Measurements from ENCODE around the gene HMGXB4.

Gene HMGXB4

GRCh38 chr22:35296051-35296450 lies 38.8 kb downstream of the HMGXB4 start:
- no peak for DNase-seq (ENCODE audit: extremely low spot score)
- ChIA-PET CTCF (interaction anchor here (1.7 kb wide), 1 partner anchor 11 kb away, joined by 5 read pairs; no protein-coding TSS in a partner anchor), POLR2A (no interaction called here)
- TF ChIP-seq CTCF (IDR thresholded peaks at IDR 0.05; ENCODE audit: control extremely low read depth, extremely low read depth, low read depth, missing control alignments), result no peak

GRCh38 chr22:35299217-35299672 lies 42.0 kb downstream of the HMGXB4 start:
- ChIA-PET CTCF (interaction anchor here (0.8 to 1.3 kb wide), 5 partner anchors 8 to 71 kb away, joined by 3 to 5 read pairs (median 3); no protein-coding TSS in a partner anchor), POLR2A (interaction anchor here (0.9 to 1.0 kb wide), 2 partner anchors 9 to 11 kb away, joined by 6 read pairs; no protein-coding TSS in a partner anchor)
- TF ChIP-seq CTCF (IDR thresholded peaks at IDR 0.05; ENCODE audit: control extremely low read depth, extremely low read depth, low read depth, missing control alignments), result no peak
- DNase-seq (ENCODE audit: extremely low spot score), result no peak

GRCh38 chr22:35299673-35300499 lies 42.6 kb downstream of the HMGXB4 start, which contains the start of gene TOM1:
TOM1 (plus strand) TSS chr22:35299894; CDS start chr22:35299929, 35 bp downstream.
- no peak for TF ChIP-seq CTCF (IDR thresholded peaks at IDR 0.05; ENCODE audit: control extremely low read depth, extremely low read depth, low read depth, missing control alignments)
- CTCF ChIA-PET, result interaction anchor here (0.8 to 1.3 kb wide), 5 partner anchors 9 to 70 kb away, joined by 3 to 5 read pairs (median 3); no protein-coding TSS in a partner anchor
- POLR2A ChIA-PET, result interaction anchor here (0.9 to 1.0 kb wide), 2 partner anchors 9 to 11 kb away, joined by 6 read pairs; no protein-coding TSS in a partner anchor
- DNase-seq (ENCODE audit: extremely low spot score), result peak; percentile 96

GRCh38 chr22:35301372-35301874 lies 44.1 kb downstream of the HMGXB4 start:
- CTCF ChIA-PET, result interaction anchor here (1.2 kb wide), 1 partner anchor 44 kb away, joined by 3 read pairs; the partner anchor contains the start of gene HMGXB4
- POLR2A ChIA-PET, result no interaction called here
- TF ChIP-seq CTCF (IDR thresholded peaks at IDR 0.05; ENCODE audit: control extremely low read depth, extremely low read depth, low read depth, missing control alignments), result no peak
- no peak for DNase-seq (ENCODE audit: extremely low spot score)

- DNase-seq (ENCODE audit: extremely low spot score), result no peak
- TF ChIP-seq CTCF (IDR thresholded peaks at IDR 0.05; ENCODE audit: control extremely low read depth, extremely low read depth, low read depth, missing control alignments), result no peak
- ChIA-PET CTCF (interaction anchor here (1.1 kb wide), 1 partner anchor 24 kb away, joined by 3 read pairs; no protein-coding TSS in a partner anchor), POLR2A (interaction anchor here (0.6 kb wide), 1 partner anchor 59 kb away, joined by 3 read pairs; no protein-coding TSS in a partner anchor)
Measured at GRCh38 chr22:35303029-35303624, 45.8 kb downstream of the HMGXB4 start.

GRCh38 chr22:35305525-35306070 lies 48.3 kb downstream of the HMGXB4 start:
- no peak for DNase-seq (ENCODE audit: extremely low spot score)
- no peak for TF ChIP-seq CTCF (IDR thresholded peaks at IDR 0.05; ENCODE audit: control extremely low read depth, extremely low read depth, low read depth, missing control alignments)
- POLR2A ChIA-PET, result no interaction called here
- CTCF ChIA-PET, result interaction anchor here (1.0 to 1.7 kb wide), 6 partner anchors 8 to 175 kb away, joined by 3 to 5 read pairs (median 4); no protein-coding TSS in a partner anchor

Data from GM10248 (cell line).